ENCODE data around the gene MCF2L2. TPM values are rescaled to one million over a fixed set of nuclear protein-coding genes. Genes with fewer than 3 reads are reported as not detected.

Gene MCF2L2
- polyA plus RNA-seq, 12 donors = 0.05 to 0.62 (median 0.38) TPM; not detected in 2

- DNase-seq = no peak
Observed at GRCh38 chr3:183267140-183267539, 161.3 kb downstream of the MCF2L2 start.

- no peak for DNase-seq
Observed at GRCh38 chr3:183266454-183266853, 162.0 kb downstream of the MCF2L2 start.

- DNase-seq = no peak
Observed at GRCh38 chr3:183265834-183266417, 162.5 kb downstream of the MCF2L2 start.

GRCh38 chr3:183265157-183265642 lies 163.2 kb downstream of the MCF2L2 start:
- DNase-seq = no peak

GRCh38 chr3:183264268-183264667 lies 164.2 kb downstream of the MCF2L2 start:
- DNase-seq = no peak

- DNase-seq = no peak
Observed at GRCh38 chr3:183262875-183263378, 165.5 kb downstream of the MCF2L2 start.

GRCh38 chr3:183261151-183261724 lies 167.2 kb downstream of the MCF2L2 start:
- DNase-seq = no peak

- DNase-seq = no peak
Observed at GRCh38 chr3:183260167-183260904, 168.1 kb downstream of the MCF2L2 start.

GRCh38 chr3:183259621-183260020 lies 168.8 kb downstream of the MCF2L2 start:
- DNase-seq = no peak

- DNase-seq = no peak
Observed at GRCh38 chr3:183259087-183259486, 169.3 kb downstream of the MCF2L2 start.

GRCh38 chr3:183255348-183255730 lies 173.1 kb downstream of the MCF2L2 start:
- no peak for DNase-seq

- no peak for DNase-seq
Observed at GRCh38 chr3:183254487-183255347, 173.7 kb downstream of the MCF2L2 start.

GRCh38 chr3:183253528-183254486 lies 174.6 kb downstream of the MCF2L2 start:
- peak; percentile 71 for DNase-seq

- DNase-seq = peak; percentile 63
Observed at GRCh38 chr3:183252973-183253527, 175.4 kb downstream of the MCF2L2 start, which contains the start of gene B3GNT5. TSS of gene B3GNT5 (plus strand) at chr3:183253253. CDS start at chr3:183269799, 16,546 bp downstream.

- no peak for DNase-seq
Observed at GRCh38 chr3:183252118-183252782, 176.2 kb downstream of the MCF2L2 start.

- no peak for DNase-seq
Observed at GRCh38 chr3:183249006-183249718, 179.3 kb downstream of the MCF2L2 start.

GRCh38 chr3:183247011-183247589 lies 181.3 kb downstream of the MCF2L2 start:
- no peak for DNase-seq

GRCh38 chr3:183244981-183245476 lies 183.4 kb downstream of the MCF2L2 start:
- DNase-seq = no peak

All from muscle of arm (tissue), 12 donors.